ENCODE results near the gene GAD2.

Gene GAD2

GRCh38 chr10:26214551-26215395 lies 1.8 kb upstream of the GAD2 start:
- no peak for TF ChIP-seq TAF1 (IDR thresholded peaks at IDR 0.05; ENCODE audit: low read depth)
- TF ChIP-seq FOXM1 (IDR thresholded peaks at IDR 0.05; ENCODE audit: borderline replicate concordance, low read depth): no peak
- TF ChIP-seq, protein P1, sequence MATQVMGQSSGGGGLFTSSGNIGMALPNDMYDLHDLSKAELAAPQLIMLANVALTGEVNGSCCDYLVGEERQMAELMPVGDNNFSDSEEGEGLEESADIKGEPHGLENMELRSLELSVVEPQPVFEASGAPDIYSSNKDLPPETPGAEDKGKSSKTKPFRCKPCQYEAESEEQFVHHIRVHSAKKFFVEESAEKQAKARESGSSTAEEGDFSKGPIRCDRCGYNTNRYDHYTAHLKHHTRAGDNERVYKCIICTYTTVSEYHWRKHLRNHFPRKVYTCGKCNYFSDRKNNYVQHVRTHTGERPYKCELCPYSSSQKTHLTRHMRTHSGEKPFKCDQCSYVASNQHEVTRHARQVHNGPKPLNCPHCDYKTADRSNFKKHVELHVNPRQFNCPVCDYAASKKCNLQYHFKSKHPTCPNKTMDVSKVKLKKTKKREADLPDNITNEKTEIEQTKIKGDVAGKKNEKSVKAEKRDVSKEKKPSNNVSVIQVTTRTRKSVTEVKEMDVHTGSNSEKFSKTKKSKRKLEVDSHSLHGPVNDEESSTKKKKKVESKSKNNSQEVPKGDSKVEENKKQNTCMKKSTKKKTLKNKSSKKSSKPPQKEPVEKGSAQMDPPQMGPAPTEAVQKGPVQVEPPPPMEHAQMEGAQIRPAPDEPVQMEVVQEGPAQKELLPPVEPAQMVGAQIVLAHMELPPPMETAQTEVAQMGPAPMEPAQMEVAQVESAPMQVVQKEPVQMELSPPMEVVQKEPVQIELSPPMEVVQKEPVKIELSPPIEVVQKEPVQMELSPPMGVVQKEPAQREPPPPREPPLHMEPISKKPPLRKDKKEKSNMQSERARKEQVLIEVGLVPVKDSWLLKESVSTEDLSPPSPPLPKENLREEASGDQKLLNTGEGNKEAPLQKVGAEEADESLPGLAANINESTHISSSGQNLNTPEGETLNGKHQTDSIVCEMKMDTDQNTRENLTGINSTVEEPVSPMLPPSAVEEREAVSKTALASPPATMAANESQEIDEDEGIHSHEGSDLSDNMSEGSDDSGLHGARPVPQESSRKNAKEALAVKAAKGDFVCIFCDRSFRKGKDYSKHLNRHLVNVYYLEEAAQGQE (IDR thresholded peaks at IDR 0.05; ENCODE audit: low read depth): no peak

GRCh38 chr10:26215396-26215934 lies 1.1 kb upstream of the GAD2 start:
- TF ChIP-seq FOXM1 (IDR thresholded peaks at IDR 0.05; ENCODE audit: borderline replicate concordance, low read depth) (no peak), NFIC (IDR thresholded peaks at IDR 0.05) (no peak), TEAD4 (IDR thresholded peaks at IDR 0.05) (no peak), ZBTB7A (IDR thresholded peaks at IDR 0.05; ENCODE audit: low read depth) (no peak), YY1 (IDR thresholded peaks at IDR 0.05; ENCODE audit: low read depth) (no peak), EGR1 (IDR thresholded peaks at IDR 0.05) (no peak)

- TF ChIP-seq, protein P1 (IDR thresholded peaks at IDR 0.05; ENCODE audit: low read depth): peak; percentile 56
- TF ChIP-seq TCF12 (IDR thresholded peaks at IDR 0.05; ENCODE audit: low read depth): no peak
Measured at GRCh38 chr10:26215935-26216584, 514 bp upstream of the GAD2 start.

DNA sequence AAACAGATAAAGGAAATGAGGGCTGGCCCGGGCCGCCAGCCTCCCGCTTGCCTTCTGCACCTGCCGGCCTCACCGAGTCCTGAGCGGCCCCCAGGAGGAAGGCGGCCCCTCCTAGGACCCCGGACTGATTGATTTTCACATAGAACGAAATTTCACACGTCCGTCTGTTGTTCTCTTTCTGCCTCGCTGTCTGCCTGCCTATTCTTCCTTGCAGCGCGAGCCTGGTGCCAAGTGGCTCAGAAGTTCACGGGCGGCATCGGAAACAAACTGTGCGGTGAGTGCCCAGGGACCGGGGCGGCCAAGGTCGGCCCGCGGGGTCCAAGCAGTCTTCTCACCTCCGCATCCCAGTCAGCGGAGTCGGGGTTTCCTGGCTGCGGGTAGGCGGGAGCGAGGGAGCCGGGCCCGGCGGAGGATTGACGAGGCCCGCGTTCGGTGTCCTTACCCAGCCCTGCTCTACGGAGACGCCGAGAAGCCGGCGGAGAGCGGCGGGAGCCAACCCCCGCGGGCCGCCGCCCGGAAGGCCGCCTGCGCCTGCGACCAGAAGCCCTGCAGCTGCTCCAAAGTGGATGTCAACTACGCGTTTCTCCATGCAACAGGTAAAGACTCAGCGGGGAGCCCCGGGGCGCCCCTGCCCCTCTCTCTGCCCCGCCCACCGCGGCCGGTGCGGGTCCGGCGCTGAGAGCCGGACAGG lies 967 bp downstream of the GAD2 start:
- TF ChIP-seq, protein P1 (IDR thresholded peaks at IDR 0.05; ENCODE audit: low read depth): no peak
- TF ChIP-seq, protein P2, sequence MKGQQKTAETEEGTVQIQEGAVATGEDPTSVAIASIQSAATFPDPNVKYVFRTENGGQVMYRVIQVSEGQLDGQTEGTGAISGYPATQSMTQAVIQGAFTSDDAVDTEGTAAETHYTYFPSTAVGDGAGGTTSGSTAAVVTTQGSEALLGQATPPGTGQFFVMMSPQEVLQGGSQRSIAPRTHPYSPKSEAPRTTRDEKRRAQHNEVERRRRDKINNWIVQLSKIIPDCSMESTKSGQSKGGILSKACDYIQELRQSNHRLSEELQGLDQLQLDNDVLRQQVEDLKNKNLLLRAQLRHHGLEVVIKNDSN (IDR thresholded peaks at IDR 0.05): no peak

GRCh38 chr10:26219676-26220075 lies 3.1 kb downstream of the GAD2 start:
- TF ChIP-seq EGR1 (IDR thresholded peaks at IDR 0.05) (no peak), YY1 (IDR thresholded peaks at IDR 0.05; ENCODE audit: low read depth) (no peak), NFIC (IDR thresholded peaks at IDR 0.05) (no peak), ZBTB7A (IDR thresholded peaks at IDR 0.05; ENCODE audit: low read depth) (no peak), TEAD4 (IDR thresholded peaks at IDR 0.05) (no peak), TAF1 (IDR thresholded peaks at IDR 0.05; ENCODE audit: low read depth) (no peak), FOXM1 (IDR thresholded peaks at IDR 0.05; ENCODE audit: borderline replicate concordance, low read depth) (no peak)
- TF ChIP-seq, protein P2 (IDR thresholded peaks at IDR 0.05): no peak
- TF ChIP-seq, protein P3, sequence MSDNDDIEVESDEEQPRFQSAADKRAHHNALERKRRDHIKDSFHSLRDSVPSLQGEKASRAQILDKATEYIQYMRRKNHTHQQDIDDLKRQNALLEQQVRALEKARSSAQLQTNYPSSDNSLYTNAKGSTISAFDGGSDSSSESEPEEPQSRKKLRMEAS (IDR thresholded peaks at IDR 0.05): no peak

All from Ishikawa (cell line).